Measurements from ENCODE around the gene PDZD7. TPM values are rescaled to one million over a fixed set of nuclear protein-coding genes. Genes with fewer than 3 reads are reported as not detected.
A peak's percentile ranks its signal among the peaks of the same experiment; 100 is the strongest.

The PDZD7 gene
- total and polyA plus RNA-seq, 9 of the 15 experiments (the other 6 are each of a cell fraction or from before 2014, with no cell fraction given) = 0.04 to 0.24 (median 0.08) TPM; not detected in 3

DNA sequence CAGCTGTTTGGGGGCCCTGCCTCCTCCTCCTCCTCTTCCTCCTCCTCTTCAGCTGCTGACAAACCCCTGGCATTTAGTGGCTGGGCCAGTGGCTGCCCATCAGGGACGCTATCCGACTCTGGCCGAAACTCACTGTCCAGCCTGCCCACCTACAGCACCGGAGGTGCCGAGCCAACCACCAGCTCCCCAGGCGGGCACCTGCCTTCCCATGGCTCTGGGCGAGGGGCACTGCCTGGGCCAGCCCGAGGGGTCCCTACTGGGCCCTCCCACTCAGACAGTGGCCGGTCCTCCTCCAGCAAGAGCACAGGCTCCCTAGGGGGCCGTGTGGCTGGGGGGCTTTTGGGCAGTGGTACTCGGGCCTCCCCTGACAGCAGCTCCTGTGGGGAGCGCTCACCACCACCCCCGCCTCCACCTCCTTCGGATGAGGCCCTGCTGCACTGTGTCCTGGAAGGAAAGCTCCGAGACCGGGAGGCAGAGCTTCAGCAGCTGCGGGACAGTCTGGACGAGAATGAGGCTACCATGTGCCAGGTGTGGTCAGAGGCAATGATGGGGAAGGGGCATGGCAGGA is 27.2 kb downstream of the PDZD7 start:
- TF ChIP-seq ZNF551 (CRISPR knock-in tag; IDR thresholded peaks at IDR 0.05) (no peak), RBFOX2 (IDR thresholded peaks at IDR 0.05; ENCODE audit: low read depth, low read length) (peak; percentile 32; the same call in 1 of the 2 replicates)
- H3K9ac ChIP-seq (ENCODE audit: insufficient read depth in 1 of 2, low read depth in 2 of 2, low read length in 2 of 2) = peak overlapping the region in 1 of 2 experiments; percentile 9; a peak in 1 of 4 replicates
- no peak overlapping the region for H2AFZ ChIP-seq (ENCODE audit: low read depth, low read length)
- peaks cover 42% of the 10 kb centered on the region for H3K79me2 ChIP-seq (ENCODE audit: control insufficient read depth, insufficient read depth, low read length)
- ChIA-PET CTCF (ENCODE audit: low intra/inter-chr PET ratio) (no interaction called here), POLR2A (no interaction called here)
- no peaks in the 10 kb centered on the region for H4K20me1 ChIP-seq (replicated peaks; ENCODE audit: control insufficient read depth, insufficient read depth, low read length)
- no peak for FAIRE-seq
- BruUV-seq (replicated peaks) = no TSS peak
- DNase-seq (ENCODE audit: extremely low read depth in 1 of 4, low spot score in 3 of 4) = no peak
- ATAC-seq = no peak
- H3K4me3 ChIP-seq = no peak overlapping the region
- peaks cover 50% of the 10 kb centered on the region; the same call in 2 of the 3 replicates for H3K36me3 ChIP-seq (ENCODE audit: control insufficient read depth, insufficient read depth, low read length)
- H3K9me3 ChIP-seq (replicated peaks; ENCODE audit: control insufficient read depth, insufficient read depth, low read depth, low read length) = no peaks in the 10 kb centered on the region
- WGBS (ENCODE audit: insufficient coverage, low coverage, missing lambda C conversion rate) = 90% methylated on average over 2 of the region's 18 CpGs
- H3K9me1 ChIP-seq (ENCODE audit: control insufficient read depth, insufficient read depth, low read length) = no peaks in the 10 kb centered on the region
- H3K4me2 ChIP-seq (ENCODE audit: insufficient read depth, low read length) = no peak overlapping the region
- peaks cover 11 to 57% of the 10 kb centered on the region in 2 experiments; a peak in 4 of 5 replicates for H3K4me1 ChIP-seq (replicated peaks in 1 of 2; ENCODE audit: control insufficient read depth in 2 of 2, insufficient read depth in 2 of 2, low read length in 2 of 2)
- no peak overlapping the region for H3K27ac ChIP-seq (ENCODE audit: extremely low read depth, low read depth, low read length)
- intact Hi-C loops (cut with micrococcal nuclease) (no loop called here), in situ Hi-C loops (cut with MboI) (no loop called here)
- H3K27me3 ChIP-seq (ENCODE audit: control insufficient read depth in 2 of 2, insufficient read depth in 2 of 2, low read length in 2 of 2) = no peaks in the 10 kb centered on the region

DNA sequence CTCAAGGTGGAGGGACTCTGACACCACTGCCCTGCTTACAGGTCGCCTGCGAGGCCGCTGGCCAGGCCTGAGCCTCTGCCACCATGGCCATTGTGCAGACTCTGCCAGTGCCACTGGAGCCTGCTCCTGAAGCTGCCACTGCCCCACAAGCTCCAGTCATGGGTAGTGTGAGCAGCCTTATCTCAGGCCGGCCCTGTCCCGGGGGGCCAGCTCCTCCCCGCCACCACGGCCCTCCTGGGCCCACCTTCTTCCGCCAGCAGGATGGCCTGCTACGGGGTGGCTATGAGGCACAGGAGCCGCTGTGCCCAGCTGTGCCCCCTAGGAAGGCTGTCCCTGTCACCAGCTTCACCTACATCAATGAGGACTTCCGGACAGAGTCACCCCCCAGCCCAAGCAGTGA is 28.5 kb downstream of the PDZD7 start:
- ChIA-PET POLR2A (interaction anchor here (0.5 kb wide), 1 partner anchor 12 kb away, joined by 3 read pairs; no protein-coding TSS in a partner anchor), CTCF (ENCODE audit: low intra/inter-chr PET ratio) (no interaction called here)
- H2AFZ ChIP-seq (ENCODE audit: low read depth, low read length) = no peak overlapping the region

More for the DNA sequence above, 28.5 kb downstream of the PDZD7 start:
- H3K4me2 ChIP-seq (ENCODE audit: insufficient read depth, low read length) = no peak overlapping the region
- no peak for ATAC-seq
- H3K79me2 ChIP-seq (ENCODE audit: control insufficient read depth, insufficient read depth, low read length) = peaks cover 54% of the 10 kb centered on the region
- FAIRE-seq = no peak
- peaks cover 14 to 65% of the 10 kb centered on the region in 2 experiments; a peak in 4 of 5 replicates for H3K4me1 ChIP-seq (replicated peaks in 1 of 2; ENCODE audit: control insufficient read depth in 2 of 2, insufficient read depth in 2 of 2, low read length in 2 of 2)
- H3K27ac ChIP-seq (ENCODE audit: extremely low read depth, low read depth, low read length) = no peak overlapping the region
- no TSS peak for BruUV-seq (replicated peaks)
- H3K4me3 ChIP-seq = no peak overlapping the region
- H3K36me3 ChIP-seq (ENCODE audit: control insufficient read depth, insufficient read depth, low read length) = peaks cover 50% of the 10 kb centered on the region; the same call in 2 of the 3 replicates
- TF ChIP-seq, protein P1, sequence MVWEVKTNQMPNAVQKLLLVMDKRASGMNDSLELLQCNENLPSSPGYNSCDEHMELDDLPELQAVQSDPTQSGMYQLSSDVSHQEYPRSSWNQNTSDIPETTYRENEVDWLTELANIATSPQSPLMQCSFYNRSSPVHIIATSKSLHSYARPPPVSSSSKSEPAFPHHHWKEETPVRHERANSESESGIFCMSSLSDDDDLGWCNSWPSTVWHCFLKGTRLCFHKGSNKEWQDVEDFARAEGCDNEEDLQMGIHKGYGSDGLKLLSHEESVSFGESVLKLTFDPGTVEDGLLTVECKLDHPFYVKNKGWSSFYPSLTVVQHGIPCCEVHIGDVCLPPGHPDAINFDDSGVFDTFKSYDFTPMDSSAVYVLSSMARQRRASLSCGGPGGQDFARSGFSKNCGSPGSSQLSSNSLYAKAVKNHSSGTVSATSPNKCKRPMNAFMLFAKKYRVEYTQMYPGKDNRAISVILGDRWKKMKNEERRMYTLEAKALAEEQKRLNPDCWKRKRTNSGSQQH (CRISPR knock-in tag; IDR thresholded peaks at IDR 0.05) = no peak
- TF ChIP-seq, protein P2, sequence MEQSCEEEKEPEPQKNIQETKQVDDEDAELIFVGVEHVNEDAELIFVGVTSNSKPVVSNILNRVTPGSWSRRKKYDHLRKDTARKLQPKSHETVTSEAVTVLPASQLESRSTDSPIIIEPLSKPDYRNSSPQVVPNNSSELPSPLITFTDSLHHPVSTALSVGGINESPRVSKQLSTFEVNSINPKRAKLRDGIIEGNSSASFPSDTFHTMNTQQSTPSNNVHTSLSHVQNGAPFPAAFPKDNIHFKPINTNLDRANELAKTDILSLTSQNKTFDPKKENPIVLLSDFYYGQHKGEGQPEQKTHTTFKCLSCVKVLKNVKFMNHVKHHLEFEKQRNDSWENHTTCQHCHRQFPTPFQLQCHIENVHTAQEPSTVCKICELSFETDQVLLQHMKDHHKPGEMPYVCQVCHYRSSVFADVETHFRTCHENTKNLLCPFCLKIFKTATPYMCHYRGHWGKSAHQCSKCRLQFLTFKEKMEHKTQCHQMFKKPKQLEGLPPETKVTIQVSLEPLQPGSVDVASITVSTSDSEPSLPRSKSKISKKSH (CRISPR knock-in tag; IDR thresholded peaks at IDR 0.05) = no peak
- TF ChIP-seq BRD9 (IDR thresholded peaks at IDR 0.05; ENCODE audit: low read depth, partially characterized antibody) = no peak
- no peak for TF ChIP-seq CBFA2T3 (IDR thresholded peaks at IDR 0.05)
- in situ Hi-C loops (cut with MboI) (no loop called here), intact Hi-C loops (cut with micrococcal nuclease) (no loop called here)
- 95% methylated on average over 8 of the region's 11 CpGs for WGBS (ENCODE audit: insufficient coverage, low coverage, missing lambda C conversion rate)
- H3K9me3 ChIP-seq (replicated peaks; ENCODE audit: control insufficient read depth, insufficient read depth, low read depth, low read length) = no peaks in the 10 kb centered on the region
- DNase-seq (ENCODE audit: extremely low read depth in 1 of 4, low spot score in 3 of 4) = no peak
- H3K9me1 ChIP-seq (ENCODE audit: control insufficient read depth, insufficient read depth, low read length) = no peaks in the 10 kb centered on the region
- peak overlapping the region in 1 of 2 experiments; percentile 55; a peak in 1 of 4 replicates for H3K9ac ChIP-seq (ENCODE audit: insufficient read depth in 1 of 2, low read depth in 2 of 2, low read length in 2 of 2)
- H3K27me3 ChIP-seq (ENCODE audit: control insufficient read depth in 2 of 2, insufficient read depth in 2 of 2, low read length in 2 of 2) = no peaks in the 10 kb centered on the region
- no peaks in the 10 kb centered on the region for H4K20me1 ChIP-seq (replicated peaks; ENCODE audit: control insufficient read depth, insufficient read depth, low read length)
